GM21529 (cell line): ENCODE results near the gene PTGR2.
"Not testable (repeated sequence)": the region's sequence is repeated elsewhere in the genome, so short reads cannot be mapped to it uniquely, and the experiment has no call there.

ENCODE experiments used
- ATAC-seq: cut with Tn5 transposase; IDR thresholded peaks from one replicate; pipeline ENCODE4 v1.9.1; 2021; ENCODE audit not compliant: unreplicated experiment

Gene PTGR2

DNA sequence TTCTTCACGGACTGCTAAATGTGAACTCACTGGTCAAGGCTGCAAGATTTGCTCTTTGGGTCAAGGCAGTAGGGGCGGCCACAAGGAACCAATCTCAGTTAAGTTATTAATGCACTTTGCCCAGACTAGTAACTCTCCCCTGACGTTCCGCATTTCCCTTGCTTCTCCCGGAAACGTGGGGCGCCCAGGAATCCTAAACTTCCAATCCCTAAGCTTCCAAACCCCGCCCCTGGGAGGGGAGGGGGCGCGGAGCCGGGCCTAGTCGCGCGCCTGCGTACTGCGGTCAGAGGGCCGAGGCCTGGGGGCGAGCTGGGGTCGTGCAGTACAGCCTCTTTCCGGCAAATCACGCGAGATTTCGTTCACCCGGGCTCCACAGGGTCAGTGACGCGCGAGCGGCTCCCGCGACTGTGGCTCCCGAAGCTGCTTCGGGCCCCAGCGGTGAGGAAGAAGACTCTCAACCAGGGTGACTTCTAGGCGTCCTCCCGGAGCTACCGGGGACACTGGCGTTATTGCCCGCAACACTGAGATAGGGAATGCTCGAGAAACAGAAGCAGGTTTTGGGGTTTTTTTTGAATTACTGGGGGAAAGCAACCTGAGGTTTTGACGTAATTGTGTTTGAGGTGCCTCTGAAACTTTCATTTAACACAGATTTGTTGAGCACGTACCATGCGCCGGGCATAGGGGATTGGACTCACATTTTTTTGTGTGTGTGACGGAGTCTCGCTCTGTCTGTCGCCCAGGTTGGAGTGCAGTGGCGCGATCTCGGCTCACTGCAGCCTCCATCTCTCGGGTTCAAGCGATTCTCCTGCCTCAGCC lies at the start of gene PTGR2:
PTGR2 (plus strand) TSS at position 265 of the 816 bp plus-strand sequence. CDS start 7,032 bp downstream, outside the sequence.
- ATAC-seq: no peak

DNA sequence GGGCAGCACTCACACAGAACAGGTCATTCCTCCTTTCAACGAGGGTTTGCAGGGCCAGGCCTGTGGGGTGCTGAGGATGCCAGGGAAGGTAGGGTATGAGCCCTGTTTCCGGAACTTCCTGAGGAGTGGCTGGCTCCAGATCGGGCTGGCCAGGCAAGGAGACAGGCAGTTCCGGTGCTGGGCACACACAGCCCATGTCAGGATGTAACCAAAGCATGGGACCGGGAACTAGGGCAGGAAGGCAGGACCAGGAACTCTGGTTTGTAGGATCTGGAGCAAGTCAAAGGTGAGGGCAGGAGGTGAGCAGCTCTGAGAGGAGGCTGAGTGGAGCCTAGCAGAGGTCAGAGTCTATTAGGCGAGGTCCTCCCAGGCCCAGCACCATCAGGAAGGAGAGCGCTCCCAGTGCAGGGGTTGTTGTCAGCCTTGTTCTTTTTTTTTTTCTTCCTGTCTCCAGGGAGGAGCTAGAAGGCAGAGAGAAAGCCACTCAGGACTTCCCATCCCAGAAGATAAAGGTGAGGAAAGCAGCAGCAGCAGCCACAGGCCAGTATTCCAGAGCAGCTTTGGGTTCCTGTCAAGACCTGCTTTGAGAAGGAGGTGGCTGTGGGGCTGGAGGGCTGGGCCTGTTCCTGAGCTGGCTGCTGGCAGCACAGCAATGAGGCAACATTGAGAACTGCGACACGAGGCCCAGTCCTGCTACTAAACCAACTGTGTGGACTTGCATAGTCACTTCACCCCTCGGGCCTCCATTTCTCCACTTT lies 49.0 kb upstream of the PTGR2 start:
- no peak for ATAC-seq

DNA sequence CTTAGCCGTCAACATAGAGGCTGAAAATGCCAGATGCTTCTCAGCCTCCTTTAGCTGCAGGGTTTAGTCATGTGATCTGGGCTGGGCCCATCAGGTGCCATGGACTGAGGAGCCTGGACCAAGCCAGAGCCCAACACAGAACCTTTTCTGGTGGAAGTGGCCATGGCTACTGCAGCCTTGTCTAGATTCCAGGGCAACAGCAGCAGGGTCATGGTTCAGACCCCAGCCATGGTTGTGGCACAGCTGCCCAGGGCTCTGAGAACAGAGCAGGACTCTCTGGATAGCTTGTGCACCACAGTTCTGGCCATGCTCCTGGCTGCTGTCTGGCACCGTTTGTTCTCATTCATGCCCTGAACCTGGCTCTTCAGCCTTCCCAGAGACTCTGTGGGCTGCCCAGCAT lies 47.0 kb upstream of the PTGR2 start:
- ATAC-seq: no peak

DNA sequence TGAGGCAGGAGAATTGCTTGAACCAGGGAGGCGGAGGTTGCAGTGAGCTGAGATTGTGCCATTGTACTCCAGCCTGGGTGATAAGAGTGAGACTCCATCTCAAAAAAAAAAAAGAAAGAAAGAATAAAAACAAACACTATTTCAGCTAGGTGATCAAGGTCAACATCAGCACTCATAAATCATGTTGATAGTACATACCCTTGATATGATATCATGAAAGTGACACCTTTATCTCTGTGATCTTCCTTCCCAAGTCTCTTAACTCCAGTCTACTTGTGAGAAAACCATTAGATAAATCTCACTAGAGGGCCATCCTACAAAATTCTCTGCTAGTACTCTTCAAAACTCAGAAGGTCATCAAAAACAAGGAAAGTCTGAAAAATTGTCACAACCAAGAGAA lies 44.2 kb upstream of the PTGR2 start:
- ATAC-seq: no peak

DNA sequence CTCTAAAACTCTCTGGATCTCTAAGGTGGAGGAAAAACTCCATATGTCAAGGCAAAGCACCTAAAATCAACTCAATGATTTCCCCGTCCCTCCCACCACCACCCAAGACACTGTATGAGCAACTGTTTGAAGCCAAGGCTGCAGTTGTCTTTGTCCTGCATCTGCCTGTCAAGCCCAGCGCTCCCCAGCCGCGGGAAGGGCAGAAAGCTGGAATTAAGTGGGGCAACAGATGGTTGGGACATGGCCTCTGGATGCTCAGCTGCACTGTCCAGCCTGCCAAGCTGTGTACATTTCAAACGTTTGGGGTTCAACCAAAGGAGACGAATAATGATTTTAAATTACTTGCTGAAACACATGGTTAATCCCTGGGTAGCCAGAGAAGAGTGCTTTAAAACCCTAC lies 42.2 kb upstream of the PTGR2 start:
- no peak for ATAC-seq

DNA sequence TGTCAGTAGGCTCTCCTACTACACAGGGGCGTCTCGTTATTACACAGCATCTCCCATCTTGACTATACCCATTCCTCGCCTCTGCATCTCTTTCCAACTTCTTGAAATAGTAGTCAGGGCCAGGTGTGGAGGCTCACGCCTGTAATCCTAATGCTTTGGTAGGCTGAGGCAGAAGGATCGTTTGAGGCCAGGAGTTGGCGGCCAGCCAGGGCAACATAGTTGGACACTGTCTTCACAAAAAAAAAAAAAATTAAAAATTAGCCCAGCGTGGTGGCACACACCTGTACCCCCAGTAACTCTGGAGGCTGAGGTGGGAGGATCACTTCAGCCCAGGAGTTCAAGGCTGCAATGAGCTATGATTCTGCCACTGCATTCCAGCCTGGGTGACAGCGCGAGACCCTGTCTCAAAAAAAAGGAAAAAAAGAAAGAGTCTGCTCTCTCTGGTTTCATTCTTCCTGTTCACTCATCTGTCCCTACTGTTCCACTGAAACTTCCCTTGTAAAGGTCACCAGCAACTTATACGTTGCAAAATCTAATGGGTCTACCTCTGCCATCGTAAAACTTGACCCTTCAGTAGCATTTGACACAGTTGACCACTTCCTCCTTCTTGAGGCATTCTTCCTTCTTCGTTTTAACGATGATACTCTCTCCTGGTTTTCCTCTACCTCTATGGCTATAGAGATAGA lies 41.0 kb upstream of the PTGR2 start:
- no peak for ATAC-seq

DNA sequence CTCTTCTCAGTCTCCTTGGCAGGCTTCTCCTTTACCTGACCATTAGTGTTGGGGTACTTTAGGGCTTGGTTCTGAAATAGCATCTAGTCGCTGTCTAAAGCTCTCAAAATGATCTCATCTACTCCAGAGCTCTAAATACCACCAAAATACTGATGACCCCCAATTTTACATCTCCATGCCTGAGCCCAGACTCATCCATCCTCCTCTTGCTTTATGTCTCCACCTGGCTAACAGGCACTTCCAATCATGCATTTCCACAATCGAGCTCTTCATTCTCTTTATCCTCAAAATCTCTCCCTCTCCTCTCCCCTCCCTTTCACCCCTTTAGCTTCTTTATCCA lies 40.5 kb upstream of the PTGR2 start:
- no peak for ATAC-seq

DNA sequence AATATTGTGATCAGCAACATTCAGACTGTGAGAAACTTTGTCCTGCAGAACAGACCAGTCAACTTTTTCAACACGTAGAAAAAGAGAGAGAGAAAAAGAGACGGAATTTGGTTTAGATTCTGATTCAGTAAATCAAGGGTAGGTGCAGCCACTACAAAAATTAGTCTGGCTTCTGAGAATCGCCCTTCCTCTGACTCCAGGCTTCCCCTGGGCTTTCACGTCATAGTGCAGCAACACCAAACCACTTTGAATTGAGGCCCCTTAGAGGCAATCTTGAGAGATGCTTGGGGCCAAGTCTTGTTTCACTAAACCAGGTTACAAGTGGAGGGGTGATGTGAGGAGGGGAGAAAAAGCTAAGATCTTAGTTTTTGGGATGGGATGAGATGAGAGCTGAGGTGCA lies 37.5 kb upstream of the PTGR2 start:
- no peak for ATAC-seq

DNA sequence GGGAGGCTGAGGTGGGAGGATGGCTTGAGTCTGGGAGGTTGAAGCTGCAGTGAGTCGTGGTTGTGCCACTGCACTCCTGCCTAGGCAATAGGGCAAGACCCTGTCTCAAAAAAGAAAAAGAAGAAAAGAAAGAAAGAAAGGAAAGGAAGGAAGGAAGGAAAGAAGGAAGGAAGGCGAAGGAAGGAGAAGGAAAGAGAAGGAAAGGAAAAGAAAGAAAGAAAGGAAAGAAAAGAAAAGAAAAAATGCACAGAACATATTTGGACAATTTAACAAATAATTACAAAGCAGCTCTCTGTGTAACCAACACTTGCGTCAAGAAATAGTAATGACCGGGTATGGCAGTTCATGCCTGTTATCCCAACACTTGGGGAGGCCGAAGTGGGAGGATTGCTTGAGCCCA lies 35.8 kb upstream of the PTGR2 start:
- ATAC-seq: no peak

DNA sequence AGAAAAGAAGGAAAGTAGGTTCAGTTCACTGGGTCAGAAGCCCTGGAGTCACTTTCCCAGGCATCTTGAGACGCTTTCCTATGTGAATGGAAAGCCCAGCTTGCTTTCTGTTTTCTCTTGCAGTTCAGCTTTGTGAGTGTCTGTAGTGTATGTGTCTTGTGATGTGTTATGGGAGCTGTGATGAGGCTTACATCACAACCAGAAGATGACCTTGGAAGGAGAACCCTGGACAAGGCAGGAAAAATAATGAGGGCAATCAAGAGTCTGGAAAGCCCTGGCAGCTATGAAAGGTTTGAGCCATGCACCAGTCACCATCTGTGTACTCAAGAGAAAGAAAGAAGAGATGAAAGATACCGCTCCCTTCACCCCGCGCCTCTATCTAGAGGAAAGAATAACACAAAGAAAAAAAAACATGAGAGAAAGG lies 35.2 kb upstream of the PTGR2 start:
- no peak for ATAC-seq

DNA sequence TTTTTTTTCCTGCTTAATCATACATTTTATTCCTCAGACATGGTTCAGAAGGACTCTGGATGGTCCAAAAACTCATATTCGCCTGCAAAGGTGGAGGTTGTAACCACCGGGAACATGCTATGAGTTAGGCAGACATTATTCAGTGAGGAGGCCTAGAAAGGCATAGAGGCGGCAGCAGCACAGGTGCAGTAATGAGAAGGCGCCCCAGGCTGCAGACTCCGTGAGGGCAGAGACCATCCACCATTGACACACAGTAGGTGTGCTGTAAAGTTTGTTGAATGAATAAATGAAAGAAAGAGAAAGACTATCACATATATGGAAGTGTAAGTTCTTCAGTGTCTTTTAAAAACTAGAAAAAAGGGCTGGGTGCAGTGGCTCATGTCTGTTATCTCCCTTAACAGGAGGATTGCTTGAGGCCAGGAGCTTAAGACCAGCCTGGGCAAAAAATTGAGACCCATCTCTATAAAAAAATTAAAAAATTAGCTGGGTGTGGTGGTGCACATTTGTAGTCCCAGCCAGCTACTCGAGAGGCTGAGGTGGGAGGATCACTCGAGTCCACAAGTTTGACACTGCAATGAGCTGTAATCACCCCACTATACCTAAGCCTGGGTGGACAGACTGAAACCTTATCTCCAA lies 34.5 kb upstream of the PTGR2 start:
- no peak for ATAC-seq

DNA sequence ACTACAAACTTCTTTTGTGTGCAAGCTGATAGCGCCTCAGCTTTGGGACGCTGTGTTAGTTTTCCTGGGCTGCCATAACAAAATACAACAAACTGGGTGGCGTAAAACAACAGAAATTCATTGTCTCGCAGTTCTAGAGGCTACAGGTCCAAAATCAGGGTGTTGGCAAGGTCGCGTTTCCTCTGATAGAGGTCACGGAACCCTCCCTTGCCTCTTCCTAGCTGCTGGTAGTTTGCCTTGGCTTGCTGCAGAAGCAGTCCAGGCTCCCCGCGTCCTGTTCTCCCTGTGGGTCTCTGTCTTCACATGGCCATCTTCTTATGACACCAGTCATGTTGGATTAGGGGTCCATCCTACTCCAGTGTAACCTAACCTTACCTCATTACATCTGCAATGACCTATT lies 32.8 kb upstream of the PTGR2 start:
- no peak for ATAC-seq

DNA sequence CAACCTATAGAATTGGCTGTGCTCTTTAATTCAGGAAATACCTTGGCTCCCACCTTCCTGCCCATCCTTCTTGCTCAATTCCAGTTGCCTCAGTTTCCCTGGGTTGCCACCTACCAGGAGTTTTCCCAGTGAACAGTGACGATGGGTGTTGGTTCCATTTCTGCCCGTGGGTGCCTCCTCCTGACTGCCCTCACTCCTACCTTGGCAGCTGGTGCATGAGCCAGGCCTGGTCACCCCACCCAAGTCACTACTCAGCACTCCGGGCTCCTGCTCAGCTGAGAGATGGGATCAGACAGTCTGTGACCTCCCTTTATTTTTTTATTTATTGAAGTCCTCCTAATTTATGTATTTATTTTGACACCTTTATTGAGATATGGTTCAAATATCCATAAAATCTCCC lies 31.0 kb upstream of the PTGR2 start:
- ATAC-seq: no peak

DNA sequence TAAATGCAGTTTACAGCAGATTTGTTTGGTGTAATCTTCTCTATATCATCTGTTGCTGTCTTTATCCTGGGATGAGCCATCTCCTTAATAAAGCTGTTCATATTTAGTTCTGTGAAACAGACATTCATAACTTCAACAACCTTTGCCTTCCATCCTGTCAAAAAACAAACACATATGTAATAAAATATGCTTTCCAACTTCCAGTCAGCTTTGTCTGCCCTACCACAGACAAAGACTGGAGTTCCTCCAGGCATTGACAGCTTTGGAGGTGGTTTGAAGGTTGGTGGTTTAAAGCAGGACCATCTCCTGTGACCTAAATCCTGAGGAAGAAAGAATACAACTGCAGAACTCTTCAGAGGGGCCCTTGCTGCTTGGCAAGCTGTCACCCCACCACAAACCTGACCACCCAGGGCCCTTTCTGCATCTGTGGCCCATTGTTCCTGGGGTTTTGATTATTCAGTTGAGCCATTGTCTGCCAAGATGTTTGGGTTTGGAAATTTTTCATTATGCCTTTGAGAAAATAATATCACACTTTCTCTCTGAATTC lies 28.2 kb upstream of the PTGR2 start:
- ATAC-seq: no peak

DNA sequence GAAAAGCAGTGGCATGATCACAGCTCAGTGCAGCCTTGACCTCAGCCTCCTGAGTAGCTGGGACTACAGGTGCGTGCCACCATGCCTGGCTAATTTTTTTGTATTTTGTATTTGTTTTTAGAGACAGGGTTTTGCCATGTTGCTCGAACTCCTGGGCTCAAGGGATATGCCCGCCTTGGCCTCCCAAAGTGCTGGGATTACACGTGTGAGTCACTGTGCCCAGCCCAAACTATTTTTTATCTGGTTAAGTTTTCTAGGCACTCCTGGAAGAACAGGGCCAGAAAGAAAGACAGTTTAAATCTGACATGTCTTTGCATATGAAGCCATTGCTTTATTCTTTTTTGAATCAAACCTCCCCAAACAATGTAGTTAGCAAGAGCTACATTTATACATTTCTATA lies 27.5 kb upstream of the PTGR2 start:
- ATAC-seq: no peak

DNA sequence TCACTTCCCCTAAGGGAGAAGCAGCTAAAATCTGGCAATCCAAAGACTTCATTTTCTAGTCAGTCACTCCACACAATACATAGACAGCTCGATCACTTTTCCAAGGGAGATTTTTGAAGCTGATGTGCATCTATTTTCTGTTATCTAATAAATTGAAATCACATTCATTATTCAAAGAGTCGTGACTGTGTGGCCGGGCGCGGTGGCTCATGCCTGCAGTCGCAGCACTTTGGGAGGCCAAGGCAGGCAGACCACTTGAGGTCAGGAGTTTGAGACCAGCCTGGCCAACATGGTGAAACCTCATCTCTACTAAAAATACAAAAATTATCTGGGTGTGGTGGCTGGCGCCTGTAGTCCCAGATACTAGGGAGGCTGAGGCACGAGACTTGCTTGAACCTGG lies 27.1 kb upstream of the PTGR2 start:
- ATAC-seq: no peak

DNA sequence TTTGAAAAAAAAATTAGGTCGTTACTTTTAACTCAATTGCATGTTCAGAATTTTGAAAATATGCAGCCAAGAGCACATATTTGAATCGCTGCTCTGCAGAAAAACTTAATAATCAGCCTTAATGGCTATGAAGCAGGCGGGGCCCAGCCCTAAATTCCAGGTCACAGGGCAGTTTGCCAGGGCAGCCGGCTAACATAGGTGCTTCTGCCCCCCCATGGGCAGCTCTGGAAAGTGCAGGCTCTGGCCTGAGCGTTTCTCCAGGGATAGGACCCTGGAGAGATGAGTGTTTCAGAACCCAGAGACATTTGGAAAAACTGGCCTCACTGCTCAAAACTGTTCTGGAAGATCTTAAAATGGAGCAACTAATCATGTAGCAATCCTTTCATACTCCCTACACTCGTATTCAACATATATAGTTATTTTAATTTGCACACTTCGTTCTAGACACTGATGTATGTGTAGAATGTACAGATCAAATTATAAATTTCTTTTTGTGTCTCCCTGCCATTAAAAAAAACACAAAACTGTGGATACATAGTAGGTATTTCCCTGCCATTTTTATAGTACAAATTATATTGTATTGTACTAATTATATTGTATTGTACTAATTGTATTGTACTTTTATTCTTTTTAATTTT lies 26.0 kb upstream of the PTGR2 start:
- ATAC-seq: peak; percentile 75

DNA sequence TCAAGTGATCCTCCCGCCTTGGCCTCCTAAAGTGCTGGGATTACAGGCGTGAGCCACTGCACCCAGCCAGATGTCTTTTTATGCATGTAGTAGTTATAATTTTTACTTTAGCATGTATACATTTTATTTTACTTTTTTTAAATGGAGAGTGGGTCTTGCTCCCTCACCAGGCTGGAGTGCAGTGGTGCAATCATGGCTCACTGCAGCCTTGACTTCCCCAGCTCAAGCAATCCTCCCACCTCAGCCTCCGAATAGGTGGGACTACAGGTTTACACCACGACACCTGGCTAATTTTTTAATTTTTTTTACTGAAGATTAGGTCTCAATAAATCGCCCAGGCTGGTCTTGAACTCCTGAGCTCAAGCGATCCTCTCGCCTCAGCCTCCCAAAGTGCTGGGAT lies 24.4 kb upstream of the PTGR2 start:
- ATAC-seq: not testable (repeated sequence)

DNA sequence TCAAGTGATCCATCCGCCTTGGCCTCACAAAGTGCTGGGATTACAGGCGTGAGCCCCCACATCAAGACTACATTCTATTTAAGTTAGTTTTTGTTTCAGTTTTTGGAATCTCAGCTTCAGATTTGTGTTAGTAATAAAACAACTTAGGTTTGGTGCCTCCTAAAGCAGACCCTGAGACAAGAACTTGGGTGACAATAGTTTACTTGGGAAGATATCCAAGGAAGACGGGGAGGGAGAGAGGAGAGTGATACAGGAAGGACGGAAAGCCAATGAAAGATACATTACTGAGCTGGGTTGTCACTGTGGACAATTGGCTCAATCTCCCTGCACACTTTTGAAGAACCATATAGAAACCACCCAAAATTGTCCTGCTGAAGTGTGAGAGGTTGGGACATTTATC lies 22.6 kb upstream of the PTGR2 start:
- ATAC-seq: no peak

DNA sequence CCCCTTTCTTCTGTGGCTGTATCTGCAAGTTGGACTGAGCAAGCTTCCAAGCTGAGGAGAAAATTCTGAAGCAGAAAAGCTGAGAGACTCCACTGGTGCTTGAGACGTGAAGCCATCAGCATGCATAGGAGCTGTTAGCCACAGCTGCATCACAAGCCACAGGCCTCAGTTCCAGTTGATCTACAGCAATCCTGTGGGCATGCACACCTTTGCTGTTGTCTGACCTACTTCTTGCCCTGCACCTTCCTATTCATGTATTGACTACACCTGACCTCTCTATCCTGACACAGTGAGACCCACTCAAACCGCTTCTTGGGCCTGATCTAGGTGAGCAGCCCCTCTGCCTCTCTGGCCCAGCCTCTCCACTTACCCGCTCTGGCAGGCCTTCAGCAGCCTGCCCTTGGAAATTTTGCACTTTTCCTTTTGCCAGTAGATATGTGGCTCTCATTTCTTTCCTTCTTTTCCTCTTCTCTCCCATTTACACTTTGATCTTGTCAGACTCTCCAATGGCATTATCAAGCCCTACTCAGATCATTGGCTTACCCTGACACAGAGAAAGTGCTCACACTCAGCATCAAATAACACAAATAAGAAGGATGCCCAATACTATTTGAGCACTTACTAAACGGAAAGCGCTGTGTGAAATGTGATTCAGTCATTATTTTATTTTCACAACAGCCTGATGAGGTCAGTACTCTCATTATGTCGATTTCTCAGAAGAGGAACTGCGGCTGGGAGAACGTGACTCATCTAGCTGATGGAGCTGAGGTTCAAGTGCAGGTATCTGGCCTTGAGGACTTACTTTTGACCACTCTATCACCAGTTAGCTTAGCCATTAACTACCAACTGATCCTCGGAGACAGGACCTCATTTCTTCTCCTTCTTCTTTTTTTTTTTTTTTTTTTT lies 21.9 kb upstream of the PTGR2 start:
- ATAC-seq: peak; percentile 65
